CD14-positive monocyte (primary cell): ENCODE results near the gene FAF1. TPM values are rescaled to one million over a fixed set of nuclear protein-coding genes. Genes with fewer than 3 reads are reported as not detected.

ENCODE experiments used
- DNase-seq, 3 donors: peaks; one replicate each; pipeline ENCODE4 v3.0.0-alpha.2; 2011 to 2022
- H2AFZ ChIP-seq: 2 replicates; pipeline ENCODE4 v1.6.0; 2012; ENCODE audit warnings: mild to moderate bottlenecking, low read depth, low read length, inconsistent platforms; ENCODE audit not compliant: insufficient read depth, poor library complexity, severe bottlenecking
- H3K27ac ChIP-seq, 2 donors: 1 replicate in 1 of 2; 2 replicates in 1 of 2; pipeline ENCODE4 v1.5.1; 2012 to 2013; ENCODE audit warnings: low read length in 2 of 2, control low read depth in 1 of 2, inconsistent platforms in 1 of 2, low read depth in 1 of 2, mild to moderate bottlenecking in 1 of 2
- H3K27me3 ChIP-seq, 2 donors: one replicate each; pipeline versions ENCODE4 v1.6.0 to v1.6.1; 2011 to 2013; ENCODE audit warnings: low read length in 2 of 2; ENCODE audit not compliant: control insufficient read depth in 2 of 2, insufficient read depth in 2 of 2
- H3K36me3 ChIP-seq, 2 donors: replicated peaks in 1 of 2; 1 replicate in 1 of 2; 2 replicates in 1 of 2; pipeline versions ENCODE4 v1.5.1 to v1.6.1; 2012 to 2013; ENCODE audit warnings: low read length in 2 of 2, control low read depth in 1 of 2, inconsistent platforms in 1 of 2, mild to moderate bottlenecking in 1 of 2; ENCODE audit not compliant: insufficient read depth in 2 of 2, control insufficient read depth in 1 of 2
- H3K4me1 ChIP-seq, 2 donors: 1 replicate in 1 of 2; 2 replicates in 1 of 2; pipeline versions ENCODE4 v1.5.1 to v1.6.1; 2012 to 2013; ENCODE audit warnings: low read length in 2 of 2, control low read depth in 1 of 2, inconsistent platforms in 1 of 2, mild to moderate bottlenecking in 1 of 2, moderate library complexity in 1 of 2; ENCODE audit not compliant: insufficient read depth in 2 of 2, control insufficient read depth in 1 of 2
- H3K4me2 ChIP-seq: replicated peaks from 2 replicates; pipeline ENCODE3; 2012; ENCODE audit warnings: low read length, moderate library complexity, mild to moderate bottlenecking; ENCODE audit not compliant: poor library complexity, severe bottlenecking; ENCODE audit errors: extremely low read depth
- H3K4me3 ChIP-seq, 3 experiments: fragments of 200-600 bp in 1 of 3; sonication (generic) in 1 of 3; replicated peaks in 1 of 3; 1 replicate in 2 of 3; 2 replicates in 1 of 3; pipeline ENCODE4 v1.5.1; 2011 to 2013; ENCODE audit warnings: low read length in 3 of 3, mild to moderate bottlenecking in 3 of 3, control low read depth in 2 of 3, low read depth in 2 of 3, inconsistent platforms in 1 of 3, moderate library complexity in 1 of 3
- H3K79me2 ChIP-seq: 2 replicates; pipeline ENCODE4 v1.6.0; 2012; ENCODE audit warnings: mild to moderate bottlenecking, control low read depth, inconsistent platforms, low read length, moderate library complexity; ENCODE audit not compliant: insufficient read depth
- H3K9ac ChIP-seq: 2 replicates; pipeline ENCODE4 v1.6.0; 2017; ENCODE audit warnings: low read length, mild to moderate bottlenecking; ENCODE audit not compliant: insufficient read depth, poor library complexity, severe bottlenecking
- H3K9me3 ChIP-seq, 2 donors: replicated peaks in 1 of 2; 1 replicate in 1 of 2; 2 replicates in 1 of 2; pipeline versions ENCODE4 v1.5.1 to v1.6.1; 2012 to 2013; ENCODE audit warnings: low read length in 2 of 2, control low read depth in 1 of 2; ENCODE audit not compliant: control insufficient read depth in 1 of 2, insufficient read depth in 1 of 2
- H4K20me1 ChIP-seq: 2 replicates; pipeline ENCODE4 v1.6.0; 2012; ENCODE audit warnings: mild to moderate bottlenecking, low read length, control low read depth, moderate library complexity; ENCODE audit not compliant: insufficient read depth
- H3K27ac Mint-ChIP-seq, 7 donors: one replicate each; pipeline ENCODE4 v1.8.0; 2020; ENCODE audit warnings: mild to moderate bottlenecking in 7 of 7, mixed read lengths in 7 of 7, moderate library complexity in 6 of 7, inconsistent platforms in 2 of 7
- H3K27me3 Mint-ChIP-seq, 3 donors: one replicate each; pipeline ENCODE4 v1.8.0; 2021 to 2022; ENCODE audit warnings: low read depth in 3 of 3, mild to moderate bottlenecking in 3 of 3, mixed read lengths in 3 of 3, moderate library complexity in 3 of 3, inconsistent platforms in 1 of 3
- H3K36me3 Mint-ChIP-seq, 2 donors: one replicate each; pipeline ENCODE4 v1.8.0; 2020; ENCODE audit warnings: mixed read lengths in 2 of 2, inconsistent platforms in 1 of 2, mild to moderate bottlenecking in 1 of 2
- H3K4me1 Mint-ChIP-seq: one replicate; pipeline ENCODE4 v1.8.0; 2020; ENCODE audit warnings: mild to moderate bottlenecking, mixed read lengths
- H3K4me3 Mint-ChIP-seq, 2 donors: one replicate each; pipeline ENCODE4 v1.8.0; 2020; ENCODE audit warnings: mild to moderate bottlenecking in 2 of 2, mixed read lengths in 2 of 2, moderate library complexity in 1 of 2
- H3K9me3 Mint-ChIP-seq, 7 donors: one replicate each; pipeline ENCODE4 v1.8.0; 2020 to 2022; ENCODE audit warnings: mixed read lengths in 7 of 7, mild to moderate bottlenecking in 6 of 7, moderate library complexity in 6 of 7, inconsistent platforms in 2 of 7
- WGBS: methylation state at CpG from one replicate; pipeline ENCODE4 v1.1.5; 2013; ENCODE audit warnings: missing lambda C conversion rate; ENCODE audit not compliant: insufficient coverage; 5-methylcytosine and 5-hydroxymethylcytosine counted together
- intact Hi-C, 2 donors: fragments of 100-400 bp; cut with micrococcal nuclease; formaldehyde crosslinking; loops; one replicate each; pipeline versions ENCODE4 v1.15.0 to v1.15.1; 2023
- polyA plus RNA-seq, 3 donors: library from polyadenylated mRNA; depleted of rRNA in 1 of 3; unstranded in 2 of 3; stranded (reverse) in 1 of 3; fragments of 300-500 nt in 2 of 3; fragments of >200 nt in 1 of 3; fragmentation: Illumina TruSeq in 2 of 3; gene quantifications; 1 replicate in 2 of 3; 2 replicates in 1 of 3; pipeline ENCODE4 v1.2.3, GENCODE V29; 2012 to 2021
- TF ChIP-seq, protein P1 (sequence below): fragments of 200-600 bp; IDR thresholded peaks from one replicate; pipeline ENCODE4 v1.8.0; 2022; ENCODE audit warnings: antibody characterized with exemption, mild to moderate bottlenecking

The FAF1 gene
- polyA plus RNA-seq, 3 donors = 11.4 to 29.6 (median 16.9) TPM

DNA sequence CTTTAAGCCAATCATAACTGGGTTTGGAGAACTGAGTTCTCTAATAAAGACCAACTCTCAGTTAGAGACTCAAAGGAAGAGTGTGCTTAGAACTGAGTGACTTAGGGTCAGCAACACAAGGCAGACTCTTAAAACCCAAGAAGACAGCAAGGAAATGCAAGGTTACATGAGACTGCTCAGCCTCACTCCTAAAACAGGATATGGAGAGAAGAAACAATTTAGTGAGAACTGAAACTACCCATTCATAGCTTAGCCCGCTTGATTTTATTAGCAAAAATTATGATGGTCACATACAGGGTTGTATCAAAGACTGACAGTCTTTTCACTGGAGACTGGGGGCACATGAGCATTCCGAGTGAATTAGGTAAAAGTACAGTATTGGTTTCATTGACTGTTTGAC, 457.9 kb downstream of the FAF1 start:
- H3K27ac Mint-ChIP-seq = no peak overlapping the region
- H3K36me3 Mint-ChIP-seq = peaks cover 33 to 37% of the 10 kb centered on the region in 2 donors
- Histone ChIP-seq H3K9me3 (peaks cover 9 to 11% of the 10 kb centered on the region in 2 donors), H3K27me3 (no peaks in the 10 kb centered on the region), H4K20me1 (no peaks in the 10 kb centered on the region), H3K36me3 (peaks cover 4 to 21% of the 10 kb centered on the region in 2 donors), H3K4me2 (no peak overlapping the region), H3K27ac (no peak overlapping the region), H3K4me3 (no peak overlapping the region), H3K4me1 (no peaks in the 10 kb centered on the region), H3K9ac (no peak overlapping the region), H2AFZ (no peak overlapping the region), H3K79me2 (no peaks in the 10 kb centered on the region)
- intact Hi-C loops = no loop called here
- WGBS = 80% methylated on average over 1 of the region's 2 CpGs
- H3K27me3 Mint-ChIP-seq = no peaks in the 10 kb centered on the region
- peaks cover 4% of the 10 kb centered on the region for H3K4me1 Mint-ChIP-seq
- TF ChIP-seq, protein P1, sequence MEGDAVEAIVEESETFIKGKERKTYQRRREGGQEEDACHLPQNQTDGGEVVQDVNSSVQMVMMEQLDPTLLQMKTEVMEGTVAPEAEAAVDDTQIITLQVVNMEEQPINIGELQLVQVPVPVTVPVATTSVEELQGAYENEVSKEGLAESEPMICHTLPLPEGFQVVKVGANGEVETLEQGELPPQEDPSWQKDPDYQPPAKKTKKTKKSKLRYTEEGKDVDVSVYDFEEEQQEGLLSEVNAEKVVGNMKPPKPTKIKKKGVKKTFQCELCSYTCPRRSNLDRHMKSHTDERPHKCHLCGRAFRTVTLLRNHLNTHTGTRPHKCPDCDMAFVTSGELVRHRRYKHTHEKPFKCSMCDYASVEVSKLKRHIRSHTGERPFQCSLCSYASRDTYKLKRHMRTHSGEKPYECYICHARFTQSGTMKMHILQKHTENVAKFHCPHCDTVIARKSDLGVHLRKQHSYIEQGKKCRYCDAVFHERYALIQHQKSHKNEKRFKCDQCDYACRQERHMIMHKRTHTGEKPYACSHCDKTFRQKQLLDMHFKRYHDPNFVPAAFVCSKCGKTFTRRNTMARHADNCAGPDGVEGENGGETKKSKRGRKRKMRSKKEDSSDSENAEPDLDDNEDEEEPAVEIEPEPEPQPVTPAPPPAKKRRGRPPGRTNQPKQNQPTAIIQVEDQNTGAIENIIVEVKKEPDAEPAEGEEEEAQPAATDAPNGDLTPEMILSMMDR = no peak
- peaks cover 13 to 19% (median 17%) of the 10 kb centered on the region in 7 donors for H3K9me3 Mint-ChIP-seq
- no peak for DNase-seq
- no peak overlapping the region for H3K4me3 Mint-ChIP-seq

DNA sequence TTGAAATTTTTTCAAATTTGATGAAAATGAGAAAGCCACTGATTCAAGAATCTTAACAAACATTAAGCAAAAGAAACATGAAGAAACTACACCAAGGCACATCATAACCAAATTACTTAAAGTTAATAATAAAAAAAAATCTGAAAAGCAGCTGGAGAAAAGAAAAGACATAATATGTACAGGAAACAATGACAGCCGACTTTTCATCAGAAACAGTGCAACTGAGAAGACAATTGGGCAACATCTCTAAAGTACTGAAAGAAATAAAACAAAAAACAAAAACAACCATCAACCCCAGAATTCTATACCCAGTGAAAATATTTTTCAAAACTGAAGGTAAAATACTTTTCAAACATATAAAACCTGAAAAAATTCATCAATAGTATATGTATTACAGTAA, 463.1 kb downstream of the FAF1 start:
- intact Hi-C loops = no loop called here
- Mint-ChIP-seq H3K27me3 (no peaks in the 10 kb centered on the region), H3K4me1 (peaks cover under 1% of the 10 kb centered on the region), H3K36me3 (peaks cover 30 to 31% of the 10 kb centered on the region in 2 donors), H3K9me3 (peaks cover 14 to 27% (median 25%) of the 10 kb centered on the region in 7 donors), H3K4me3 (no peak overlapping the region), H3K27ac (peak overlapping the region in 1 of 7 donors; percentile 3)
- no peaks in the 10 kb centered on the region for H4K20me1 ChIP-seq
- peaks cover 4 to 36% of the 10 kb centered on the region in 2 donors for H3K36me3 ChIP-seq
- no peak overlapping the region for H3K9ac ChIP-seq
- H3K4me1 ChIP-seq = no peaks in the 10 kb centered on the region
- WGBS = no CpG with 5 or more reads among the region's 1 CpG
- no peak for DNase-seq
- TF ChIP-seq, protein P1 = no peak
- no peaks in the 10 kb centered on the region for H3K79me2 ChIP-seq
- no peak overlapping the region for H3K4me3 ChIP-seq
- no peak overlapping the region for H3K27ac ChIP-seq
- no peak overlapping the region for H2AFZ ChIP-seq
- H3K27me3 ChIP-seq = no peaks in the 10 kb centered on the region
- no peak overlapping the region for H3K4me2 ChIP-seq
- H3K9me3 ChIP-seq = peaks cover 14 to 21% of the 10 kb centered on the region in 2 donors
